NT2/D1 (cell line): ENCODE data around the gene OR52K1.

Experiments
- SUZ12 ChIP-seq: IDR thresholded peaks from 2 replicates; pipeline ENCODE4 v1.6.1; 2011; ENCODE audit not compliant: insufficient read length, insufficient read depth; ENCODE audit errors: extremely low read depth
- YY1 ChIP-seq: IDR thresholded peaks from 2 replicates; pipeline ENCODE4 v1.6.1; 2011; ENCODE audit not compliant: insufficient read length, insufficient read depth
- ZNF274 ChIP-seq: IDR thresholded peaks from 2 replicates; pipeline ENCODE4 v1.6.1; 2011; ENCODE audit warnings: mild to moderate bottlenecking, low read depth, low read length

- TF ChIP-seq YY1: no peak
- TF ChIP-seq SUZ12: no peak
- no peak for TF ChIP-seq ZNF274
Measured at GRCh38 chr11:4539603-4540219, 57.3 kb downstream of the OR52K1 start.
